ENCODE measurements around the gene TNC.

The TNC gene

GRCh38 chr9:115071176-115071575, 46.8 kb downstream of the TNC start:
- ChIA-PET CTCF (no interaction called here), POLR2A (no interaction called here)
- no peak for DNase-seq (ENCODE audit: extremely low spot score)
- no peak for TF ChIP-seq CTCF (IDR thresholded peaks at IDR 0.05; ENCODE audit: control extremely low read depth, extremely low read depth, low read depth, missing control alignments)

- TF ChIP-seq CTCF (IDR thresholded peaks at IDR 0.05; ENCODE audit: control extremely low read depth, extremely low read depth, low read depth, missing control alignments) = no peak
- POLR2A ChIA-PET = no interaction called here
- no peak for DNase-seq (ENCODE audit: extremely low spot score)
- CTCF ChIA-PET = no interaction called here
These were observed 48.2 kb downstream of the TNC start for GRCh38 chr9:115069771-115070170.

- no peak for TF ChIP-seq CTCF (IDR thresholded peaks at IDR 0.05; ENCODE audit: control extremely low read depth, extremely low read depth, low read depth, missing control alignments)
- ChIA-PET POLR2A (no interaction called here), CTCF (interaction anchor here (1.0 kb wide), 1 partner anchor 9 kb away, joined by 3 read pairs; no protein-coding TSS in a partner anchor)
- no peak for DNase-seq (ENCODE audit: extremely low spot score)
These were observed 48.7 kb downstream of the TNC start for GRCh38 chr9:115069302-115069701.

- ChIA-PET CTCF (interaction anchor here (0.8 to 1.0 kb wide), 3 partner anchors 8 to 23 kb away, joined by 3 read pairs; no protein-coding TSS in a partner anchor), POLR2A (no interaction called here)
- TF ChIP-seq CTCF (IDR thresholded peaks at IDR 0.05; ENCODE audit: control extremely low read depth, extremely low read depth, low read depth, missing control alignments) = no peak
- DNase-seq (ENCODE audit: extremely low spot score) = no peak
These were observed 49.9 kb downstream of the TNC start for GRCh38 chr9:115068031-115068430.

GRCh38 chr9:115063058-115063845, 54.7 kb downstream of the TNC start:
- CTCF ChIA-PET = interaction anchor here (1.2 to 1.6 kb wide), 3 partner anchors 9 to 18 kb away, joined by 3 to 6 read pairs (median 5); no protein-coding TSS in a partner anchor
- DNase-seq (ENCODE audit: extremely low spot score) = no peak
- POLR2A ChIA-PET = no interaction called here
- TF ChIP-seq CTCF (IDR thresholded peaks at IDR 0.05; ENCODE audit: control extremely low read depth, extremely low read depth, low read depth, missing control alignments) = no peak

- TF ChIP-seq CTCF (IDR thresholded peaks at IDR 0.05; ENCODE audit: control extremely low read depth, extremely low read depth, low read depth, missing control alignments) = no peak
- ChIA-PET CTCF (interaction anchor here (1.2 to 1.4 kb wide), 2 partner anchors 14 to 20 kb away, joined by 3 to 4 read pairs; no protein-coding TSS in a partner anchor), POLR2A (no interaction called here)
- DNase-seq (ENCODE audit: extremely low spot score) = no peak
These were observed 59.2 kb downstream of the TNC start for GRCh38 chr9:115058684-115059315.
